Stomach (tissue), 9 donors: Measurements from ENCODE around the gene HENMT1. TPM values are rescaled to one million over a fixed set of nuclear protein-coding genes. Genes with fewer than 3 reads are reported as not detected.

ENCODE experiments used
- DNase-seq, 2 donors: peaks; one replicate each; pipeline versions ENCODE4 v3.0.0 to v3.0.0-alpha.2; 2013 to 2019
- H3K27ac ChIP-seq, 5 donors: fragments of 200-600 bp in 4 of 5; sonication (generic) in 4 of 5; one replicate each; pipeline ENCODE4 v1.5.1; 2013 to 2019; ENCODE audit warnings: mild to moderate bottlenecking in 1 of 5, moderate library complexity in 1 of 5
- H3K27me3 ChIP-seq, 3 donors: fragments of 200-600 bp; sonication (generic); one replicate each; pipeline ENCODE4 v1.5.1; 2017 to 2019; ENCODE audit warnings: mixed run types in 1 of 3
- H3K36me3 ChIP-seq, 4 donors: fragments of 200-600 bp; sonication (generic); 1 replicate in 3 of 4; 2 replicates in 1 of 4; pipeline ENCODE4 v1.5.1; 2016 to 2019
- H3K4me1 ChIP-seq, 4 donors: fragments of 200-600 bp; sonication (generic); one replicate each; pipeline ENCODE4 v1.5.1; 2016 to 2019
- H3K4me3 ChIP-seq, 4 donors: fragments of 200-600 bp; sonication (generic) in 3 of 4; one replicate each; pipeline ENCODE4 v1.5.1; 2016 to 2019; ENCODE audit warnings: mild to moderate bottlenecking in 1 of 4
- H3K9me3 ChIP-seq, 4 donors: fragments of 200-600 bp; sonication (generic); one replicate each; pipeline ENCODE4 v1.5.1; 2016 to 2019
- CTCF ChIP-seq, 7 experiments: fragments of 450-650 bp in 4 of 7; fragments of 200-600 bp in 3 of 7; sonication (generic) in 3 of 7; IDR thresholded peaks; one replicate each; pipeline ENCODE4 v1.5.1; 2016 to 2019; ENCODE audit warnings: antibody characterized with exemption in 7 of 7, control low read depth in 2 of 7, mild to moderate bottlenecking in 1 of 7
- EP300 ChIP-seq: sonication (generic); formaldehyde crosslinking; IDR thresholded peaks from one replicate; pipeline ENCODE4 v1.6.1; 2017; ENCODE audit warnings: antibody characterized with exemption
- POLR2A ChIP-seq, 4 donors: fragments of 450-650 bp; IDR thresholded peaks; one replicate each; pipeline ENCODE4 v1.6.1; 2016; ENCODE audit warnings: antibody characterized with exemption in 4 of 4, control low read depth in 2 of 4, mild to moderate bottlenecking in 1 of 4, moderate library complexity in 1 of 4
- POLR2AphosphoS5 ChIP-seq, 3 donors: sonication (generic); formaldehyde crosslinking; IDR thresholded peaks; one replicate each; pipeline ENCODE4 v1.6.1; 2016; ENCODE audit warnings: antibody characterized with exemption in 3 of 3
- WGBS, 5 donors: extraction: QIAGEN DNeasy Blood & Tissue Kit in 3 of 5; methylation state at CpG; one replicate each; pipeline versions ENCODE4 v1.1.5 to v1.1.7; 2013 to 2018; 5-methylcytosine and 5-hydroxymethylcytosine counted together
- intact Hi-C: fragments of 100-400 bp; cut with DNase I; formaldehyde crosslinking; loops from one replicate; pipeline ENCODE4 v1.15.1; 2023; ENCODE audit warnings: low total_unique reads
- polyA plus RNA-seq, 3 donors: library from polyadenylated mRNA; stranded (reverse); fragments of 200-250 nt; gene quantifications; one replicate each; pipeline ENCODE4 v1.2.3, GENCODE V29; 2013
- total RNA-seq, 5 donors: library from RNA; depleted of rRNA; stranded (reverse); fragments of >200 nt; gene quantifications; one replicate each; pipeline versions ENCODE4 v1.1.0 to v1.2.3, GENCODE V29; 2014 to 2016
- donor health status: healthy with polysubstance abuse.
- donor health status: Bipolar disorder and iron deficiency.
- donor health status: healthy.

HENMT1 gene
- total and polyA plus RNA-seq, 8 donors, result 1.7 to 7.3 (median 3.0) TPM; not detected in 2

GRCh38 chr1:108628665-108629064, 32.2 kb downstream of the HENMT1 start:
- no peak for TF ChIP-seq POLR2AphosphoS5 (IDR thresholded peaks at IDR 0.05)
- no peak for TF ChIP-seq EP300
- TF ChIP-seq POLR2A (IDR thresholded peaks at IDR 0.05), result no peak
- no peak for TF ChIP-seq CTCF (IDR thresholded peaks at IDR 0.05)
- H3K36me3 ChIP-seq, result peaks cover 0 to 55% (median 30%) of the 10 kb centered on the region in 4 donors
- H3K4me3 ChIP-seq, result no peak overlapping the region
- no peaks in the 10 kb centered on the region for H3K4me1 ChIP-seq
- no peaks in the 10 kb centered on the region for H3K9me3 ChIP-seq
- intact Hi-C loops, result no loop called here
- no peak overlapping the region for H3K27ac ChIP-seq
- no peak for DNase-seq
- no peaks in the 10 kb centered on the region for H3K27me3 ChIP-seq
- 95 to 98% (median 97%) methylated on average over 2 of the region's 2 CpGs for WGBS, 5 donors

- H3K4me3 ChIP-seq, result no peak overlapping the region
- intact Hi-C loops, result no loop called here
- peaks cover 0 to 48% (median 29%) of the 10 kb centered on the region in 4 donors for H3K36me3 ChIP-seq
- DNase-seq, result no peak
- H3K4me1 ChIP-seq, result no peaks in the 10 kb centered on the region
- H3K9me3 ChIP-seq, result no peaks in the 10 kb centered on the region
- TF ChIP-seq POLR2AphosphoS5 (IDR thresholded peaks at IDR 0.05), result no peak
- TF ChIP-seq CTCF (IDR thresholded peaks at IDR 0.05), result no peak
- no peak for TF ChIP-seq POLR2A (IDR thresholded peaks at IDR 0.05)
- no peak for TF ChIP-seq EP300
- H3K27ac ChIP-seq, result no peak overlapping the region
- WGBS, 5 donors, result 60 to 81% (median 72%) methylated on average over 3 of the region's 3 CpGs
- H3K27me3 ChIP-seq, result no peaks in the 10 kb centered on the region
Observed at GRCh38 chr1:108627951-108628350, 32.9 kb downstream of the HENMT1 start.

GRCh38 chr1:108627256-108627655, 33.6 kb downstream of the HENMT1 start:
- Histone ChIP-seq H3K4me3 (no peak overlapping the region), H3K9me3 (no peaks in the 10 kb centered on the region), H3K27ac (no peak overlapping the region), H3K4me1 (no peaks in the 10 kb centered on the region), H3K36me3 (peaks cover 0 to 43% (median 29%) of the 10 kb centered on the region in 4 donors), H3K27me3 (no peaks in the 10 kb centered on the region)
- DNase-seq, result no peak
- TF ChIP-seq EP300 (no peak), POLR2A (IDR thresholded peaks at IDR 0.05) (no peak)
- intact Hi-C loops, result no loop called here
- WGBS, 5 donors, result 67 to 82% (median 79%) methylated on average over 1 of the region's 1 CpG

- Histone ChIP-seq H3K4me3 (no peak overlapping the region), H3K4me1 (no peaks in the 10 kb centered on the region), H3K27ac (no peak overlapping the region), H3K27me3 (no peaks in the 10 kb centered on the region), H3K36me3 (peaks cover 0 to 24% (median 11%) of the 10 kb centered on the region in 4 donors), H3K9me3 (no peaks in the 10 kb centered on the region)
- TF ChIP-seq POLR2AphosphoS5 (IDR thresholded peaks at IDR 0.05) (no peak), EP300 (no peak), CTCF (IDR thresholded peaks at IDR 0.05) (no peak), POLR2A (IDR thresholded peaks at IDR 0.05) (no peak)
- intact Hi-C loops, result no loop called here
- WGBS, 5 donors, result 56 to 78% (median 68%) methylated on average over 1 of the region's 1 CpG
- no peak for DNase-seq
Observed at GRCh38 chr1:108624069-108624468, 36.8 kb downstream of the HENMT1 start.

- H3K27ac ChIP-seq, result no peak overlapping the region
- no peak for DNase-seq
- intact Hi-C loops, result no loop called here
- no peak overlapping the region for H3K4me3 ChIP-seq
- TF ChIP-seq EP300, result no peak
- TF ChIP-seq POLR2A (IDR thresholded peaks at IDR 0.05), result no peak
- H3K4me1 ChIP-seq, result no peaks in the 10 kb centered on the region
- no peaks in the 10 kb centered on the region for H3K9me3 ChIP-seq
- H3K27me3 ChIP-seq, result no peaks in the 10 kb centered on the region
- WGBS, 5 donors, result 83 to 91% (median 83%) methylated on average over 2 of the region's 2 CpGs
- H3K36me3 ChIP-seq, result peaks cover 0 to 54% (median 23%) of the 10 kb centered on the region in 4 donors
Observed at GRCh38 chr1:108617724-108618056, 43.2 kb downstream of the HENMT1 start.
